ENCODE measurements around the gene SLC39A2.
"Not testable (repeated sequence)": the region's sequence is repeated elsewhere in the genome, so short reads cannot be mapped to it uniquely, and the experiment has no call there.

Gene SLC39A2

GRCh38 chr14:20982646-20983369 lies 16.3 kb upstream of the SLC39A2 start:
- in situ Hi-C loops (cut with MboI; ENCODE audit: low sequenced_read_pairs, unreplicated experiment), result no loop called here
- DNase-seq (ENCODE audit: low spot score), result no peak
- TF ChIP-seq, protein P1, sequence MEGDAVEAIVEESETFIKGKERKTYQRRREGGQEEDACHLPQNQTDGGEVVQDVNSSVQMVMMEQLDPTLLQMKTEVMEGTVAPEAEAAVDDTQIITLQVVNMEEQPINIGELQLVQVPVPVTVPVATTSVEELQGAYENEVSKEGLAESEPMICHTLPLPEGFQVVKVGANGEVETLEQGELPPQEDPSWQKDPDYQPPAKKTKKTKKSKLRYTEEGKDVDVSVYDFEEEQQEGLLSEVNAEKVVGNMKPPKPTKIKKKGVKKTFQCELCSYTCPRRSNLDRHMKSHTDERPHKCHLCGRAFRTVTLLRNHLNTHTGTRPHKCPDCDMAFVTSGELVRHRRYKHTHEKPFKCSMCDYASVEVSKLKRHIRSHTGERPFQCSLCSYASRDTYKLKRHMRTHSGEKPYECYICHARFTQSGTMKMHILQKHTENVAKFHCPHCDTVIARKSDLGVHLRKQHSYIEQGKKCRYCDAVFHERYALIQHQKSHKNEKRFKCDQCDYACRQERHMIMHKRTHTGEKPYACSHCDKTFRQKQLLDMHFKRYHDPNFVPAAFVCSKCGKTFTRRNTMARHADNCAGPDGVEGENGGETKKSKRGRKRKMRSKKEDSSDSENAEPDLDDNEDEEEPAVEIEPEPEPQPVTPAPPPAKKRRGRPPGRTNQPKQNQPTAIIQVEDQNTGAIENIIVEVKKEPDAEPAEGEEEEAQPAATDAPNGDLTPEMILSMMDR (IDR thresholded peaks at IDR 0.05; ENCODE audit: borderline replicate concordance, control extremely low read depth, extremely low read depth, insufficient read depth, missing control alignments), result no peak

GRCh38 chr14:20985650-20986049 lies 13.4 kb upstream of the SLC39A2 start:
- DNase-seq (ENCODE audit: low spot score); in situ Hi-C loops (cut with MboI; ENCODE audit: low sequenced_read_pairs, unreplicated experiment): not testable (repeated sequence)

DNA sequence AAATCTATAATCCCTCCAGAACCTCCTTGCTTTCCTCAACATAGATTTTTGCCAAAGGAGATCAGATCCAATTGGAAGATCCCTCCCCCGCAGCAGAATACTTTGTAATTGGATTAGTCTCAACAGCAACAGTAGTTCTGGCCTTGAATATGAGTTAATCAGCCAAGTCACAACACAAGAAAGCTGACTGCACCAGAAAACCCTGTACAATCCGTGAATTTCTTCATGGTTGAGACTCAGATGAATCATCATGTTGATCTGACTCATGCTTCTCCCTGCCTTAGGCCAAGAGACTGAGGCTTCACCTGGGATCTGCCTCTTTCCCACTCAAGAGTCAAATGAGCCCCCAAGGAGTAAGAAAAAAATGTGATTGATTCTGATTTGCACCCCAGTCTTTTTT lies 12.3 kb upstream of the SLC39A2 start:
- TF ChIP-seq, protein P1 (IDR thresholded peaks at IDR 0.05; ENCODE audit: borderline replicate concordance, control extremely low read depth, extremely low read depth, insufficient read depth, missing control alignments), result no peak
- in situ Hi-C loops (cut with MboI; ENCODE audit: low sequenced_read_pairs, unreplicated experiment), result no loop called here

DNA sequence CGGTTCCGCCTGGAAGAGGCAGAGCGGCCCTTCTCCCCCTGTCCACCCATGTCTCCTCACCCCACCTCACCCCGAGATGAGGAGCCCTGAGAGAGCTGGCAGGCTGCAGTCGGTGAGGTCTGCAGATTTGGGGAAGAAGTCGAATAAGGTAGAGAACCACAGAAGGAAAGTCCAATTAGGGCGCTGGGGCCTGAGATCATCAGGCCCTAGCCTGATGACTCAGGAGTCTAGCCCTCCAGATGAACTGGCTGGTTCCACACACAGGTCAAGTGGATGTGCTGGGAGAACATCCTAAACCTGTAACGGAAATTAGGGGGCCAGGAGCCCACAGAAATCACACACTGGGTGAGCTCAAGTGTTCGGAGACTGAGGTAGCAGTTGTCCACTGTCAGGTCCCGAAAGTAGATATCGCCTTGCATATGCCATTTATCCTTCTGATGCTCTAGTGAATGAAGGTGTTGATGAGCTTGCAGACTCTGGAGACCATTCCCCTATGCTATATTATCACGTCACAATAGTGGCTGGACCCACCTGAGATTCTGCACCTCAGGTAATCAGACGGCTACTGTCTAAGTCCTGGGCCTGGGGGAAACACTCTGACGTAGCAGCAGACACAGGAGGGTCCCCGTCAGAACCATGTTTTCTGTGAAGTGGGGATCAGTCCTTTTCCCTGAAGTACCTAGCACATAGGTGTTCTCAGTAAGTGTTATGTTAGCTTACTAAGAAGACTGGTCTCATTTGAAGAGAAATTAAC lies 10.2 kb upstream of the SLC39A2 start:
- TF ChIP-seq, protein P1 (IDR thresholded peaks at IDR 0.05; ENCODE audit: borderline replicate concordance, control extremely low read depth, extremely low read depth, insufficient read depth, missing control alignments), result no peak
- DNase-seq (ENCODE audit: low spot score), result no peak

More for the DNA sequence above, 12.3 kb upstream of the SLC39A2 start:
- no peak for DNase-seq (ENCODE audit: low spot score)

GRCh38 chr14:20989471-20989786 lies 9.7 kb upstream of the SLC39A2 start:
- no peak for DNase-seq (ENCODE audit: low spot score)
- TF ChIP-seq, protein P1 (IDR thresholded peaks at IDR 0.05; ENCODE audit: borderline replicate concordance, control extremely low read depth, extremely low read depth, insufficient read depth, missing control alignments), result no peak
- in situ Hi-C loops (cut with MboI; ENCODE audit: low sequenced_read_pairs, unreplicated experiment), result no loop called here

More for the DNA sequence above, 10.2 kb upstream of the SLC39A2 start:
- in situ Hi-C loops (cut with MboI; ENCODE audit: low sequenced_read_pairs, unreplicated experiment), result no loop called here

GRCh38 chr14:20989787-20990600 lies 9.1 kb upstream of the SLC39A2 start, which contains the start of gene METTL17:
METTL17 (plus strand) TSS chr14:20989980; CDS start chr14:20990003, 23 bp downstream.
- TF ChIP-seq, protein P1 (IDR thresholded peaks at IDR 0.05; ENCODE audit: borderline replicate concordance, control extremely low read depth, extremely low read depth, insufficient read depth, missing control alignments), result no peak
- in situ Hi-C loops (cut with MboI; ENCODE audit: low sequenced_read_pairs, unreplicated experiment), result no loop called here
- DNase-seq (ENCODE audit: low spot score), result peak; percentile 92
